ENCODE measurements around the gene UHRF2.

Gene UHRF2

GRCh38 chr9:6488395-6488794 is 75.4 kb downstream of the UHRF2 start:
- H4K20me1 ChIP-seq (ENCODE audit: insufficient read depth, low read length): peaks cover 4% of the 10 kb centered on the region; the same call in 1 of the 2 replicates
- H3K79me2 ChIP-seq (ENCODE audit: low read length): peaks cover 9% of the 10 kb centered on the region
- H3K36me3 ChIP-seq (replicated peaks; ENCODE audit: low read depth, low read length): peaks cover 19% of the 10 kb centered on the region
- H3K9ac ChIP-seq (ENCODE audit: low read length): no peak overlapping the region
- TF ChIP-seq EZH2phosphoT487 (IDR thresholded peaks at IDR 0.05; ENCODE audit: low read depth) (no peak), CTCF (IDR thresholded peaks at IDR 0.05; ENCODE audit: low read depth, low read length) (no peak)
- H3K27me3 ChIP-seq (ENCODE audit: low read depth, low read length): no peaks in the 10 kb centered on the region
- H3K9me3 ChIP-seq (ENCODE audit: insufficient read depth, low read length): no peaks in the 10 kb centered on the region
- H3K4me2 ChIP-seq (ENCODE audit: low read length): no peak overlapping the region
- no peak overlapping the region for H2AFZ ChIP-seq (ENCODE audit: low read depth, low read length)
- no peak overlapping the region for H3K4me3 ChIP-seq (ENCODE audit: low read length)
- no peak overlapping the region for H3K27ac ChIP-seq (ENCODE audit: low read length)
- no peaks in the 10 kb centered on the region for H3K4me1 ChIP-seq (ENCODE audit: low read length)

GRCh38 chr9:6489099-6489498 is 76.1 kb downstream of the UHRF2 start:
- Histone ChIP-seq H3K27me3 (ENCODE audit: low read depth, low read length) (no peaks in the 10 kb centered on the region), H3K27ac (ENCODE audit: low read length) (no peak overlapping the region), H3K4me3 (ENCODE audit: low read length) (no peak overlapping the region), H3K79me2 (ENCODE audit: low read length) (peaks cover 9% of the 10 kb centered on the region), H3K9ac (ENCODE audit: low read length) (no peak overlapping the region), H3K36me3 (replicated peaks; ENCODE audit: low read depth, low read length) (peaks cover 25% of the 10 kb centered on the region), H2AFZ (ENCODE audit: low read depth, low read length) (no peak overlapping the region), H3K4me1 (ENCODE audit: low read length) (no peaks in the 10 kb centered on the region), H3K9me3 (ENCODE audit: insufficient read depth, low read length) (no peaks in the 10 kb centered on the region), H4K20me1 (ENCODE audit: insufficient read depth, low read length) (peaks cover 4% of the 10 kb centered on the region; the same call in 1 of the 2 replicates), H3K4me2 (ENCODE audit: low read length) (no peak overlapping the region)
- no peak for TF ChIP-seq EZH2phosphoT487 (IDR thresholded peaks at IDR 0.05; ENCODE audit: low read depth)
- TF ChIP-seq CTCF (IDR thresholded peaks at IDR 0.05; ENCODE audit: low read depth, low read length): no peak

- Histone ChIP-seq H3K9me3 (ENCODE audit: insufficient read depth, low read length) (no peaks in the 10 kb centered on the region), H3K9ac (ENCODE audit: low read length) (no peak overlapping the region), H2AFZ (ENCODE audit: low read depth, low read length) (no peak overlapping the region), H3K4me3 (ENCODE audit: low read length) (no peak overlapping the region), H3K4me1 (ENCODE audit: low read length) (no peaks in the 10 kb centered on the region), H3K27me3 (ENCODE audit: low read depth, low read length) (no peaks in the 10 kb centered on the region), H3K4me2 (ENCODE audit: low read length) (no peak overlapping the region), H3K36me3 (replicated peaks; ENCODE audit: low read depth, low read length) (peaks cover 21% of the 10 kb centered on the region), H4K20me1 (ENCODE audit: insufficient read depth, low read length) (peaks cover 4% of the 10 kb centered on the region; the same call in 1 of the 2 replicates), H3K79me2 (ENCODE audit: low read length) (peaks cover 9% of the 10 kb centered on the region), H3K27ac (ENCODE audit: low read length) (no peak overlapping the region)
- TF ChIP-seq CTCF (IDR thresholded peaks at IDR 0.05; ENCODE audit: low read depth, low read length) (no peak), EZH2phosphoT487 (IDR thresholded peaks at IDR 0.05; ENCODE audit: low read depth) (no peak)
Observed at GRCh38 chr9:6490863-6491262, 77.9 kb downstream of the UHRF2 start.

GRCh38 chr9:6495466-6495865 is 82.5 kb downstream of the UHRF2 start:
- no peaks in the 10 kb centered on the region for H3K4me1 ChIP-seq (ENCODE audit: low read length)
- H4K20me1 ChIP-seq (ENCODE audit: insufficient read depth, low read length): peaks cover 4% of the 10 kb centered on the region; the same call in 1 of the 2 replicates
- no peak overlapping the region for H3K9ac ChIP-seq (ENCODE audit: low read length)
- no peak overlapping the region for H3K27ac ChIP-seq (ENCODE audit: low read length)
- peaks cover 26% of the 10 kb centered on the region for H3K36me3 ChIP-seq (replicated peaks; ENCODE audit: low read depth, low read length)
- peaks cover 9% of the 10 kb centered on the region for H3K79me2 ChIP-seq (ENCODE audit: low read length)
- H2AFZ ChIP-seq (ENCODE audit: low read depth, low read length): no peak overlapping the region
- H3K27me3 ChIP-seq (ENCODE audit: low read depth, low read length): no peaks in the 10 kb centered on the region
- H3K4me2 ChIP-seq (ENCODE audit: low read length): no peak overlapping the region
- no peaks in the 10 kb centered on the region for H3K9me3 ChIP-seq (ENCODE audit: insufficient read depth, low read length)
- H3K4me3 ChIP-seq (ENCODE audit: low read length): no peak overlapping the region
- TF ChIP-seq EZH2phosphoT487 (IDR thresholded peaks at IDR 0.05; ENCODE audit: low read depth): no peak
- TF ChIP-seq CTCF (IDR thresholded peaks at IDR 0.05; ENCODE audit: low read depth, low read length): no peak
